ENCODE results near the gene PDCD6IP. TPM values are rescaled to one million over a fixed set of nuclear protein-coding genes. Genes with fewer than 3 reads are reported as not detected.

PDCD6IP gene
- total RNA-seq, 2 donors from 2014 or later, result 165 to 251 TPM

DNA sequence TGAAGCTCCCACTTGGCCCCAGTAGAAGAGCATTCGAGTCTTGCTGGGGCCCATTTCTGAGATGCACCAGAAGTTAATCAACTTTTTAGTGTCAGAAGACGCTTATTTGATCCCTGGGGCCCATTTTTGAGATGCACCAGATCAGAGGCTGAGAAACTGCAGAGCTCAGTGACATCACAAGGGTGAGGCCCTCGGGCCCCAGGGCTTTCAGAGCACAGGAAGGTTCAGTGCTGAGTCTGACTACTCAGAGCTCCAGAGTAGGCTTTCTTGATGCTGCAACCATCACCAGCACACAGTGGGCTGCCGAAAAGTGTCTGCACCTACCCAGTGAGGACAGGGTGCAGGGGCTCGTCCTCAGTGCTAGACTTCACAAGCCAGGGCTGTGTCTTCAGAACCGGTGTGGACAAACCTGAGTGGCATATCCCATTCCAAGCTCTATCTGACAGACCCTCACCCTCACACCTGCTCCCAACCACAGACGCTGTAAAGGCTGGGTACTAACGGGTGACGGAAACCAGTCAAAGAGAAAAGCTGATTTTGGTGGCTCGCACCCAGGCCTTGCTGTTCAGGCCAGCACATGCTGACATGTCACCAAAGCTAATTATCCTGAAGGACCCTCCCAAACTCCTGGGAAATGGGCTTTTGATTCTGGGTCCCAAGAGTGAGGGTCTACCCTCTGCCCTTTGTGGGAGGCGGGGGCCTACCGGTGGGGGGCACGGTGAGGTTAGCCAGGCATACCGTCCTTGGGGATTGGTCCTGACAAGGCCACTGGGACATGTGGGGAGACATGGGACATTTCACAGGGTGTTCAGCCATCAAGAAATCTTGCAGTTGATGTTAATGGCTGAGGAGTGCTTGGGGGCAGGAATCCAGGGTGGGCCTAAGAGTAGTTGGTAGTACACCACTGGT, 83.0 kb downstream of the PDCD6IP start:
- no peak for DNase-seq (ENCODE audit: low spot score)
- Histone ChIP-seq H3K27me3 (replicated peaks; ENCODE audit: insufficient read depth) (no peaks in the 10 kb centered on the region), H3K36me3 (no peaks in the 10 kb centered on the region), H3K9me3 (no peaks in the 10 kb centered on the region), H3K27ac (no peak overlapping the region), H3K4me3 (no peak overlapping the region), H3K4me1 (replicated peaks) (peaks cover 3% of the 10 kb centered on the region)
- intact Hi-C loops (cut with DNase I), result loop anchor here (5.0 kb wide), 1 partner anchor 801 kb away; no protein-coding TSS in a partner anchor
- WGBS, result 95% methylated on average over 14 of the region's 14 CpGs
- TF ChIP-seq POLR2AphosphoS5 (IDR thresholded peaks at IDR 0.05), result no peak
- TF ChIP-seq POLR2A (IDR thresholded peaks at IDR 0.05), result no peak
- TF ChIP-seq, protein P1, sequence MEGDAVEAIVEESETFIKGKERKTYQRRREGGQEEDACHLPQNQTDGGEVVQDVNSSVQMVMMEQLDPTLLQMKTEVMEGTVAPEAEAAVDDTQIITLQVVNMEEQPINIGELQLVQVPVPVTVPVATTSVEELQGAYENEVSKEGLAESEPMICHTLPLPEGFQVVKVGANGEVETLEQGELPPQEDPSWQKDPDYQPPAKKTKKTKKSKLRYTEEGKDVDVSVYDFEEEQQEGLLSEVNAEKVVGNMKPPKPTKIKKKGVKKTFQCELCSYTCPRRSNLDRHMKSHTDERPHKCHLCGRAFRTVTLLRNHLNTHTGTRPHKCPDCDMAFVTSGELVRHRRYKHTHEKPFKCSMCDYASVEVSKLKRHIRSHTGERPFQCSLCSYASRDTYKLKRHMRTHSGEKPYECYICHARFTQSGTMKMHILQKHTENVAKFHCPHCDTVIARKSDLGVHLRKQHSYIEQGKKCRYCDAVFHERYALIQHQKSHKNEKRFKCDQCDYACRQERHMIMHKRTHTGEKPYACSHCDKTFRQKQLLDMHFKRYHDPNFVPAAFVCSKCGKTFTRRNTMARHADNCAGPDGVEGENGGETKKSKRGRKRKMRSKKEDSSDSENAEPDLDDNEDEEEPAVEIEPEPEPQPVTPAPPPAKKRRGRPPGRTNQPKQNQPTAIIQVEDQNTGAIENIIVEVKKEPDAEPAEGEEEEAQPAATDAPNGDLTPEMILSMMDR (IDR thresholded peaks at IDR 0.05), result no peak

- no peak overlapping the region for H3K27ac ChIP-seq
- H3K27me3 ChIP-seq (replicated peaks; ENCODE audit: insufficient read depth), result no peaks in the 10 kb centered on the region
- intact Hi-C loops (cut with DNase I), result loop anchor here (5.0 kb wide), 1 partner anchor 800 kb away; no protein-coding TSS in a partner anchor
- no peak overlapping the region for H3K4me3 ChIP-seq
- no peaks in the 10 kb centered on the region for H3K9me3 ChIP-seq
- WGBS, result 91% methylated on average over 5 of the region's 6 CpGs
- no peak for DNase-seq (ENCODE audit: low spot score)
- no peaks in the 10 kb centered on the region for H3K36me3 ChIP-seq
- peaks cover 3% of the 10 kb centered on the region for H3K4me1 ChIP-seq (replicated peaks)
- no peak for TF ChIP-seq POLR2A (IDR thresholded peaks at IDR 0.05)
- TF ChIP-seq POLR2AphosphoS5 (IDR thresholded peaks at IDR 0.05), result no peak
- TF ChIP-seq, protein P1 (IDR thresholded peaks at IDR 0.05), result no peak
Measured at GRCh38 chr3:33882296-33882695, 83.9 kb downstream of the PDCD6IP start.

- Histone ChIP-seq H3K27ac (no peak overlapping the region), H3K9me3 (no peaks in the 10 kb centered on the region), H3K27me3 (replicated peaks; ENCODE audit: insufficient read depth) (no peaks in the 10 kb centered on the region), H3K36me3 (no peaks in the 10 kb centered on the region), H3K4me3 (no peak overlapping the region), H3K4me1 (replicated peaks) (peaks cover 3% of the 10 kb centered on the region)
- intact Hi-C loops (cut with DNase I), result loop anchor here (5.0 kb wide), 1 partner anchor 799 kb away; no protein-coding TSS in a partner anchor
- WGBS, result 1% methylated on average over 6 of the region's 6 CpGs
- DNase-seq (ENCODE audit: low spot score), result no peak
- TF ChIP-seq POLR2AphosphoS5 (IDR thresholded peaks at IDR 0.05) (no peak), POLR2A (IDR thresholded peaks at IDR 0.05) (no peak)
- TF ChIP-seq, protein P1 (IDR thresholded peaks at IDR 0.05), result peak; percentile 35 to 80 (median 74)
Measured at GRCh38 chr3:33883538-33883950, 85.1 kb downstream of the PDCD6IP start.

DNA sequence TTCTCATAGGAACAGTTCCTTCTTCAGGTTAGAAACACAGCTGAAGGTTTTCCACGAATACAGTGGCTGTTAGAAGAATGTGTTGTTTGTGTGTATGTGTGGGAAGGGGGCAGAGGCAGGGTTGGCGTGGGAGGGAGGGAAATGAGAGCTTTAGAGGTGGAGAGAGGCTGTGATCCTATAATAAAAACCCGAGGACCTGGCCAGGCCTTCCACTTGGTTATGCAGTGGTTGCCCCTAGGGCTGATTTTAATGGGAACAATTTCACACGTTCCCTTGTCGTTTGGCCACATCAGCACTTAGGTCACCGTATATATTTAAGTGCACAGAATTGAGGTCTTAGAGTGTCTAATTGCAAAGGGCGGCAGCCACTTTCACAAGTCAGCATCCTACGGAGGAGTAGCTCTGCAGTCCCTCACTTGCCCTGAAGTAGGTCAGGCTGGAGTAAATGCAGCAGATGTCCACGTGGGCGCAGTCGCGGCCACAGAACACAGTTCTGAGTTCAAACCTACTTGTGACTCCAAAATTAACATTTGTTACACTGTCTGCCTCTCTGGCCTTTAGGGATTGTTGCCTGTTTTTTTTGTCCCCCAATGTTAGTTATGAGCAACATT, 85.6 kb downstream of the PDCD6IP start:
- TF ChIP-seq POLR2A (IDR thresholded peaks at IDR 0.05) (no peak), POLR2AphosphoS5 (IDR thresholded peaks at IDR 0.05) (no peak)
- TF ChIP-seq, protein P1 (IDR thresholded peaks at IDR 0.05), result peak in 1 of 4 experiments; percentile 28
- 22% methylated on average over 12 of the region's 12 CpGs for WGBS
- no peaks in the 10 kb centered on the region for H3K36me3 ChIP-seq
- H3K4me1 ChIP-seq (replicated peaks), result peaks cover 3% of the 10 kb centered on the region
- H3K4me3 ChIP-seq, result no peak overlapping the region
- H3K9me3 ChIP-seq, result no peaks in the 10 kb centered on the region
- no peaks in the 10 kb centered on the region for H3K27me3 ChIP-seq (replicated peaks; ENCODE audit: insufficient read depth)
- no peak for DNase-seq (ENCODE audit: low spot score)
- no peak overlapping the region for H3K27ac ChIP-seq
- intact Hi-C loops (cut with DNase I), result loop anchor here (5.0 kb wide), 1 partner anchor 798 kb away; no protein-coding TSS in a partner anchor

Data from prostate gland (tissue), 2 donors.